ENCODE measurements around the gene CRISPLD2. TPM values are rescaled to one million over a fixed set of nuclear protein-coding genes. Genes with fewer than 3 reads are reported as not detected.

Gene CRISPLD2
- total RNA-seq, 2 experiments from 2014 or later: 0.16 TPM; not detected in 1

- no peak for TF ChIP-seq CTCF (IDR thresholded peaks at IDR 0.05)
- intact Hi-C loops (cut with micrococcal nuclease): no loop called here
These were observed 986 bp downstream of the CRISPLD2 start for GRCh38 chr16:84820771-84821170.

GRCh38 chr16:84821179-84821578, 1.4 kb downstream of the CRISPLD2 start:
- no peak for ATAC-seq
- no peak for TF ChIP-seq CTCF (IDR thresholded peaks at IDR 0.05)
- H3K27me3 Mint-ChIP-seq: peaks cover 39% of the 10 kb centered on the region

More at GRCh38 chr16:84820771-84821170, 986 bp downstream of the CRISPLD2 start:
- ATAC-seq: no peak
- Mint-ChIP-seq H3K9me3 (no peaks in the 10 kb centered on the region), H3K4me1 (ENCODE audit: low read depth) (peaks cover 9% of the 10 kb centered on the region), H3K27ac (no peak overlapping the region), H3K4me3 (no peak overlapping the region), H3K27me3 (peaks cover 39% of the 10 kb centered on the region), H3K36me3 (ENCODE audit: low read depth) (no peaks in the 10 kb centered on the region)
- ChIA-PET CTCF (interaction anchor here (1.1 to 2.4 kb wide), 3 partner anchors 66 to 150 kb away, joined by 4 to 11 read pairs (median 7); no protein-coding TSS in a partner anchor), POLR2A (interaction anchor here (1.8 kb wide), 1 partner anchor 10 kb away, joined by 3 read pairs; no protein-coding TSS in a partner anchor)
- no peak for DNase-seq

GRCh38 chr16:84821728-84822689, 2.2 kb downstream of the CRISPLD2 start:
- ChIA-PET POLR2A (interaction anchor here (1.8 kb wide), 1 partner anchor 11 kb away, joined by 3 read pairs; no protein-coding TSS in a partner anchor), CTCF (interaction anchor here (0.8 kb wide), 1 partner anchor 149 kb away, joined by 3 read pairs; no protein-coding TSS in a partner anchor)
- Mint-ChIP-seq H3K27ac (no peak overlapping the region), H3K36me3 (ENCODE audit: low read depth) (no peaks in the 10 kb centered on the region), H3K9me3 (no peaks in the 10 kb centered on the region), H3K4me3 (no peak overlapping the region), H3K27me3 (peaks cover 39% of the 10 kb centered on the region), H3K4me1 (ENCODE audit: low read depth) (peaks cover 9% of the 10 kb centered on the region)
- ATAC-seq: no peak
- no peak for DNase-seq
- TF ChIP-seq CTCF (IDR thresholded peaks at IDR 0.05): no peak
- intact Hi-C loops (cut with micrococcal nuclease): no loop called here

More at GRCh38 chr16:84821179-84821578, 1.4 kb downstream of the CRISPLD2 start:
- DNase-seq: no peak
- intact Hi-C loops (cut with micrococcal nuclease): no loop called here
- no peaks in the 10 kb centered on the region for H3K9me3 Mint-ChIP-seq
- no peak overlapping the region for H3K4me3 Mint-ChIP-seq
- H3K27ac Mint-ChIP-seq: no peak overlapping the region
- POLR2A ChIA-PET: interaction anchor here (1.8 kb wide), 1 partner anchor 10 kb away, joined by 3 read pairs; no protein-coding TSS in a partner anchor
- no peaks in the 10 kb centered on the region for H3K36me3 Mint-ChIP-seq (ENCODE audit: low read depth)
- CTCF ChIA-PET: interaction anchor here (1.1 to 2.3 kb wide), 2 partner anchors 130 to 150 kb away, joined by 4 to 7 read pairs; no protein-coding TSS in a partner anchor
- peaks cover 9% of the 10 kb centered on the region for H3K4me1 Mint-ChIP-seq (ENCODE audit: low read depth)

GRCh38 chr16:84822990-84823389, 3.2 kb downstream of the CRISPLD2 start:
- no peak overlapping the region for H3K27ac Mint-ChIP-seq
- ChIA-PET CTCF (no interaction called here), POLR2A (no interaction called here)
- H3K4me1 Mint-ChIP-seq (ENCODE audit: low read depth): peaks cover 9% of the 10 kb centered on the region
- no peak overlapping the region for H3K4me3 Mint-ChIP-seq
- no peak for ATAC-seq
- intact Hi-C loops (cut with micrococcal nuclease): no loop called here
- H3K27me3 Mint-ChIP-seq: peaks cover 39% of the 10 kb centered on the region
- H3K9me3 Mint-ChIP-seq: no peaks in the 10 kb centered on the region
- TF ChIP-seq CTCF (IDR thresholded peaks at IDR 0.05): no peak
- DNase-seq: no peak
- no peaks in the 10 kb centered on the region for H3K36me3 Mint-ChIP-seq (ENCODE audit: low read depth)

GRCh38 chr16:84823484-84823883, 3.7 kb downstream of the CRISPLD2 start:
- no peaks in the 10 kb centered on the region for H3K9me3 Mint-ChIP-seq
- POLR2A ChIA-PET: no interaction called here
- H3K27ac Mint-ChIP-seq: no peak overlapping the region
- TF ChIP-seq CTCF (IDR thresholded peaks at IDR 0.05): no peak
- intact Hi-C loops (cut with micrococcal nuclease): no loop called here
- no peaks in the 10 kb centered on the region for H3K36me3 Mint-ChIP-seq (ENCODE audit: low read depth)
- peaks cover 9% of the 10 kb centered on the region for H3K4me1 Mint-ChIP-seq (ENCODE audit: low read depth)
- H3K4me3 Mint-ChIP-seq: no peak overlapping the region
- no peak for DNase-seq
- peaks cover 39% of the 10 kb centered on the region for H3K27me3 Mint-ChIP-seq
- CTCF ChIA-PET: no interaction called here
- ATAC-seq: no peak

Data from activated CD8-positive, alpha-beta T cell treated with anti-CD3 and anti-CD28 coated beads for 36 hours (primary cell).